Progenitor cell of endocrine pancreas (in vitro differentiated cells): ENCODE measurements around the gene PUS7. TPM values are rescaled to one million over a fixed set of nuclear protein-coding genes. Genes with fewer than 3 reads are reported as not detected.
"Not testable (repeated sequence)": the region's sequence is repeated elsewhere in the genome, so short reads cannot be mapped to it uniquely, and the experiment has no call there.

Experiments
- DNase-seq: peaks from one replicate; pipeline ENCODE4 v3.0.0; 2021; ENCODE audit warnings: low spot score; ENCODE audit not compliant: unreplicated experiment
- H3K27ac Mint-ChIP-seq: 2 replicates; pipeline ENCODE4 v1.8.0; 2021; ENCODE audit warnings: mild to moderate bottlenecking, moderate library complexity, mixed read lengths
- H3K27me3 Mint-ChIP-seq: 2 replicates; pipeline ENCODE4 v1.8.0; 2021; ENCODE audit warnings: mixed read lengths
- H3K36me3 Mint-ChIP-seq: 2 replicates; pipeline ENCODE4 v1.8.0; 2022; ENCODE audit warnings: mixed read lengths; ENCODE audit not compliant: insufficient read depth
- H3K4me1 Mint-ChIP-seq: 2 replicates; pipeline ENCODE4 v1.8.0; 2021; ENCODE audit warnings: low read depth, mixed read lengths
- H3K4me3 Mint-ChIP-seq: 2 replicates; pipeline ENCODE4 v1.8.0; 2021; ENCODE audit warnings: low read depth, mild to moderate bottlenecking, moderate library complexity, mixed read lengths
- H3K9me3 Mint-ChIP-seq: 2 replicates; pipeline ENCODE4 v1.8.0; 2021; ENCODE audit warnings: low read depth, mixed read lengths
- total RNA-seq: library from RNA; stranded (reverse); gene quantifications from 2 replicates; pipeline ENCODE4 v1.2.1, GENCODE V29; 2021
- TF ChIP-seq, protein P1 (sequence below): fragments of 200-600 bp; sonication (generic); IDR thresholded peaks from one replicate; pipeline ENCODE4 v1.5.0; 2021; ENCODE audit warnings: antibody characterized with exemption, mild to moderate bottlenecking; ENCODE audit not compliant: unreplicated experiment

The PUS7 gene
- total RNA-seq, 1 donor from 2014 or later, result 44.3 TPM

DNA sequence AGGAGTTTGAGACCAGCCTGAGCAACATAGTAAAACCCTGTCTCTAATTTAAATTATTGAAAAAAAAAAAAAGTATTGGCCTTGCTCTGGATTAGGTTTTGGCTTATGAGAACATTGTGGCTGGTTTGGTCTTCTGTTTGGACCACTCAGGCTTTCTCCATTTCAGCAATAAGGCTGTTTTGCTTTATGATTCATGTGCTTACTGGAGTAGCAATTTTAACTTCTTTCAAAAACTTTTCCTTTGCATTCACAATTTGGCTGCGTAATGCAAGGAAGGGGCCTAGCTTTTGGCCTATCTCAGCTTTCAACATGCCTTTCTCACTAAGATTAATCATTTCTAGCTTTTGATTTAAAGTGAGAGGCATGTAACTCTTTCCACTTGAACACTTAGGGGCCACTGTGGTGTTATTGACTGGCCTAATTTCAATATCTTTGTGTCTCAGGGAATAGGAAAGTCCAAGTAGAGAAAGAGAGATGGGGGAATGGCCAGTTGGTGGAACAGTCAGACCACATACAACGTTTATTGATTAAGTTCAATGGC, 95.4 kb downstream of the PUS7 start:
- TF ChIP-seq, protein P1, sequence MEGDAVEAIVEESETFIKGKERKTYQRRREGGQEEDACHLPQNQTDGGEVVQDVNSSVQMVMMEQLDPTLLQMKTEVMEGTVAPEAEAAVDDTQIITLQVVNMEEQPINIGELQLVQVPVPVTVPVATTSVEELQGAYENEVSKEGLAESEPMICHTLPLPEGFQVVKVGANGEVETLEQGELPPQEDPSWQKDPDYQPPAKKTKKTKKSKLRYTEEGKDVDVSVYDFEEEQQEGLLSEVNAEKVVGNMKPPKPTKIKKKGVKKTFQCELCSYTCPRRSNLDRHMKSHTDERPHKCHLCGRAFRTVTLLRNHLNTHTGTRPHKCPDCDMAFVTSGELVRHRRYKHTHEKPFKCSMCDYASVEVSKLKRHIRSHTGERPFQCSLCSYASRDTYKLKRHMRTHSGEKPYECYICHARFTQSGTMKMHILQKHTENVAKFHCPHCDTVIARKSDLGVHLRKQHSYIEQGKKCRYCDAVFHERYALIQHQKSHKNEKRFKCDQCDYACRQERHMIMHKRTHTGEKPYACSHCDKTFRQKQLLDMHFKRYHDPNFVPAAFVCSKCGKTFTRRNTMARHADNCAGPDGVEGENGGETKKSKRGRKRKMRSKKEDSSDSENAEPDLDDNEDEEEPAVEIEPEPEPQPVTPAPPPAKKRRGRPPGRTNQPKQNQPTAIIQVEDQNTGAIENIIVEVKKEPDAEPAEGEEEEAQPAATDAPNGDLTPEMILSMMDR, result no peak
- H3K9me3 Mint-ChIP-seq, result no peaks in the 10 kb centered on the region
- H3K4me1 Mint-ChIP-seq, result peaks cover 6% of the 10 kb centered on the region
- H3K4me3 Mint-ChIP-seq, result no peak overlapping the region
- no peaks in the 10 kb centered on the region for H3K36me3 Mint-ChIP-seq
- no peak overlapping the region for H3K27ac Mint-ChIP-seq
- DNase-seq, result no peak
- H3K27me3 Mint-ChIP-seq, result no peaks in the 10 kb centered on the region

DNA sequence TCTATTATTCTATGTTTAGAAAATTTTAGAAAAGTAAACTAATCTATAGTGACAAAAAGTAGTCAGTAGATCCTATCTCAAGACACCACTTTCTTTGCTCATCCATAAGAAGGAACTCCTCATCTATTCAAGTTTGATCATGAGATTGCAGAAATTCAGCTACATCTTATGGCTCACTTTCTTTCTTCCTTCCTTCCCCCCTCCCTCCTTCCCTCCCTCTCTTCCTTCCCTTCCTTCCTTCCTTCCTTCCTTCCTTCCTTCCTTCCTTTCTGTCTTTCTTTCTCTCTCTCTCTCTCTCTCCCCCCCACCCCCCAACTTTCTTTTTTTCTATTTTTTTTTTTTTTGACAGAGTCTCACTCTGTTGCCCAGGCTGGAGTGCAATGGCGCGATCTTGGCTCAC, 98.1 kb downstream of the PUS7 start:
- Mint-ChIP-seq H3K27ac (no peak overlapping the region), H3K4me3 (no peak overlapping the region), H3K4me1 (peaks cover 2% of the 10 kb centered on the region), H3K9me3 (no peaks in the 10 kb centered on the region), H3K27me3 (no peaks in the 10 kb centered on the region), H3K36me3 (no peaks in the 10 kb centered on the region)
- TF ChIP-seq, protein P1, result no peak
- DNase-seq, result no peak

DNA sequence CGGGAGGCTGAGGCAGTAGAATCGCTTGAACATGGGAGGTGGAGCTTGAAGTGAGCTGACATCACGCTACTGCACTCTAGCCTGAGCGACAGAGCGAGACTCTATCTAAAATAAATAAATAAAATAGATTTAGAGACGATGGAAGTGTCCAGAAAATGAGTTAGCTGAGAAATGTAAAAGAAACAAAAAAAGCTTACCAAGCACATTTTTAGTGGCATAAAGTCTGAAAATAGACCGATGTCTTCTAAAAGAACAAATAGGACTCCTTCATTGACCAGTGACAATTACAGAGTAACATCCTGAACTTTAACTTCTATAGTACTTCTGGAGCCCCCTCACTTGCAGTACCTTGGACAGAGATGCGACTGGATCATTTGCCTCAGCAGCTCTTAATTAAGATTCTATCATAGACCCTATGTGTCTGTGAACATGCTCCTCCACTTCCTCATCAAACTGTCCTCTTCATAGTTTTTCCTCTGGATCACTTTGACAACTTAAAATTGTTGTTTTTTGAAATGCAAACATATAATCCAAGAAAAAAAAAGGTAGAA, 108.1 kb downstream of the PUS7 start:
- Mint-ChIP-seq H3K4me3 (no peak overlapping the region), H3K27me3 (no peaks in the 10 kb centered on the region), H3K27ac (no peak overlapping the region), H3K4me1 (peaks cover 7% of the 10 kb centered on the region), H3K36me3 (no peaks in the 10 kb centered on the region), H3K9me3 (no peaks in the 10 kb centered on the region)
- TF ChIP-seq, protein P1, result no peak
- no peak for DNase-seq

DNA sequence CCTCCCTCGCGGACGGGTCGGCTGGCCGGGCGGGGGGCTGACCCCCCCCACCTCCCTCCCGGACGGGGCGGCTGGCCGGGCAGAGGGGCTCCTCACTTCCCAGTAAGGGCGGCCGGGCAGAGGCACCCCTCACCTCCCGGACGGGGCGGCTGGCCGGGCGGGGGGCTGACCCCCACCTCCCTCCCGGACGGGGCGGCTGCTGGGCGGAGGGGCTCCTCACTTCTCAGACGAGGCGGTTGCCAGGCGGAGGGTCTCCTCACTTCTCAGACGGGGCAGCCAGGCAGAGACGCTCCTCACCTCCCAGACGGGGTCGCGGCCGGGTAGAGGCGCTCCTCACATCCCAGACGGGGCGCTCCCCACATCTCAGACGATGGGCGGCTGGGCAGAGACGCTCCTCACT, 111.3 kb downstream of the PUS7 start:
- not testable (repeated sequence) for H3K27ac Mint-ChIP-seq, H3K4me1 Mint-ChIP-seq

DNA sequence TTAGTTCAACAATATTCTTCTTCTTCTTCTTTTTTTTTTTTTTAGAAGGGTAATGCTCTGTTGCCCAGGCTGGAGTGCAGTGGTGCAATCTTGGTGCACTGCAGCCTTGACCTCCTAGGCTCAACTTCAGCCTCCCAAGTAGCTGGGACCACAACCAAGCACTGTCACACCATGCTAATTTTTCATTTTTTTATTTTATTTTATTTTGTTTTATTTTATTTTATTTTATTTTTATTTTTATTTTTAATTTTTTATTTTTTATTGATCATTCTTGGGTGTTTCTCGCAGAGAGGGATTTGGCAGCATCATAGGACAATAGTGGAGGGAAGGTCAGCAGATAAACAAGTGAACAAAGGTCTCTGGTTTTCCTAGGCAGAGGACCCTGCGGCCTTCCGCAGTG, 112.3 kb downstream of the PUS7 start:
- not testable (repeated sequence) for H3K27ac Mint-ChIP-seq, DNase-seq, H3K27me3 Mint-ChIP-seq, H3K36me3 Mint-ChIP-seq, H3K9me3 Mint-ChIP-seq, H3K4me1 Mint-ChIP-seq, H3K4me3 Mint-ChIP-seq

More for the DNA sequence above, 111.3 kb downstream of the PUS7 start:
- not testable (repeated sequence) for H3K4me3 Mint-ChIP-seq, H3K9me3 Mint-ChIP-seq, H3K27me3 Mint-ChIP-seq, DNase-seq, H3K36me3 Mint-ChIP-seq

DNA sequence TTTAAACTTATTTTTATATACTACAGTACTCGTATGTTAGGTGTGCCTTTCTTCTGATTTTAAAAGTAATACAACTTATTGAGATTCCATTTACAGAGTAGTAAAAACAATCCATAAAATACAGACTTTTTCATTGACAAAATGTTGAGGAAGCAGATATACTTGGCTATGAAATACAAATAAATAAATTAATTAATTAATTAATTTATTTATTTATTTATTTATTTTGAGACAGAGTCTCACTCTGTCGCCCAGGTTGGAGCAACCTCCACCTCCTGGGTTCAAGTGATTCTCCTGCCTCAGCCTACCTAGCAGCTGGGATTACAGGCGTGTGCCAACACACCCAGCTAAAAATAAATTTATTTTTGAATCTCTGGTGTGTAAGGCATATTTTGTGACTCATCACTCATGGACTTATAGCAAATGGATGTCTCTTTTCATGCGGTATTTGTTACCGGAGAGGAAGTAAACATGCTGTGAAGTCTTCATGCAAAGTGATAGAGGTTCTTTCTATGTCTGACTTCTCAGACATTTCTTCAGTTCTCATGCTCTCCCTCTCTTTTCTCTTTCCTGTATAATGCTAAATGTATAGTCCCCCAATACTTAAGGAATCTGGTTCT, 113.2 kb downstream of the PUS7 start:
- Mint-ChIP-seq H3K27me3 (no peaks in the 10 kb centered on the region), H3K4me1 (peaks cover 7% of the 10 kb centered on the region), H3K27ac (no peak overlapping the region), H3K4me3 (no peak overlapping the region), H3K36me3 (no peaks in the 10 kb centered on the region), H3K9me3 (no peaks in the 10 kb centered on the region)
- TF ChIP-seq, protein P1, result no peak
- no peak for DNase-seq

Other genes starting within 250 kb of the PUS7 start
- gene SRPK2, start 133.3 kb downstream of the PUS7 start, total RNA-seq, result 78.8 and 79.3 TPM in 2 replicates
- gene RINT1, start 9.9 kb upstream of the PUS7 start, total RNA-seq, result 22.5 and 26.0 TPM in 2 replicates
- 0.53 and 0.73 TPM in 2 replicates for gene EFCAB10, start 59.2 kb upstream of the PUS7 start, total RNA-seq